DOHH2 (cell line): ENCODE measurements around the gene IL25.

Experiments
- EZH2phosphoT487 ChIP-seq: fragments of 200-600 bp; sonication (generic); IDR thresholded peaks from 2 replicates; pipeline ENCODE4 v1.6.1; 2017; ENCODE audit warnings: borderline replicate concordance, mild to moderate bottlenecking, antibody characterized with exemption, low read length, moderate library complexity, mixed read lengths
- TF ChIP-seq, protein P1 (sequence below): fragments of 200-600 bp; sonication (generic); IDR thresholded peaks from one replicate; pipeline ENCODE4 v1.5.1; 2014; ENCODE audit warnings: antibody characterized with exemption, mild to moderate bottlenecking, low read depth, low read length; ENCODE audit not compliant: poor library complexity, severe bottlenecking

DNA sequence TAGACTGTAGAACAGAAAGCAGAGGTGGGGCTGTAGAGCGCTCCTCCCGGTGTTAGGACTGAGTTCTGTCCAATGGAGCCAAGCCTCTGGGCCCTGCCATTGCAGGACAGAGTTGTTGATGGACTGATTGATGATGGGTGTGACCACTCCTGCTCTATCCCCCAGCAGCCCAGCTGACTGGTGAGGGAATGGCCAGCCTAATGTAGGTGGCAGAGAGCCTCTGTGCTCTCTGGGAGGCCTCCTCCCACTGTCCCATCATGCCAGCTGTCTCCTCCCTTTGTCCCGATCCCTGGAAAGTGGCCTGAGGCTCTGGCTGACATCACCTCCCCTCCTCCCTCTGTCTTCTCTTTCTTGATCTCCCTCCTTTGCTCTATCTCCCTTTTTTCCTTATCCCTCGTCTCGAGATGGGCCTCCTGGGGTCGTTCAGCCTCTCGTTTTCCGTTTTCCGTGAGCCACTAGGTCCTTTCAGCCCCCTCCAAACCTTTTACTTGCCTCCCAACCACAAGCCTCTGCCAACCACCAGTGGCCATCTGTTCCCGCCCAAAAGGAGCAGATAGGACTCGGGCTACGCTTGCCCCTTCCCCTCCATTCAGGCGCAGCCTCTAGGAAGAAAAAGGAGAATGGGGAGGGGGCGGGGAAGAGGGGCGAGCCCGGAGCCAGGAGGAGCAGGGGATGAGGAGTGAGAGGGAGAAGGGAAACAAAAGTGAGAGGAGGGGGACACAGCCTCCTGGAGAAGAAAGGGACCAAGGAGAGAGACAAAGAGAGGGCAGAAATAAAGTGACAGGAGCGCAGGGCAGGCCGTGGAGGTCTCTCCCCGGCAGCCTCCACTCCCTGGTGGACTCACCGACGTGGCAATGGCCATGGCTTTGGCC, 8.2 kb upstream of the IL25 start:
- TF ChIP-seq EZH2phosphoT487 = no peak
- TF ChIP-seq, protein P1, sequence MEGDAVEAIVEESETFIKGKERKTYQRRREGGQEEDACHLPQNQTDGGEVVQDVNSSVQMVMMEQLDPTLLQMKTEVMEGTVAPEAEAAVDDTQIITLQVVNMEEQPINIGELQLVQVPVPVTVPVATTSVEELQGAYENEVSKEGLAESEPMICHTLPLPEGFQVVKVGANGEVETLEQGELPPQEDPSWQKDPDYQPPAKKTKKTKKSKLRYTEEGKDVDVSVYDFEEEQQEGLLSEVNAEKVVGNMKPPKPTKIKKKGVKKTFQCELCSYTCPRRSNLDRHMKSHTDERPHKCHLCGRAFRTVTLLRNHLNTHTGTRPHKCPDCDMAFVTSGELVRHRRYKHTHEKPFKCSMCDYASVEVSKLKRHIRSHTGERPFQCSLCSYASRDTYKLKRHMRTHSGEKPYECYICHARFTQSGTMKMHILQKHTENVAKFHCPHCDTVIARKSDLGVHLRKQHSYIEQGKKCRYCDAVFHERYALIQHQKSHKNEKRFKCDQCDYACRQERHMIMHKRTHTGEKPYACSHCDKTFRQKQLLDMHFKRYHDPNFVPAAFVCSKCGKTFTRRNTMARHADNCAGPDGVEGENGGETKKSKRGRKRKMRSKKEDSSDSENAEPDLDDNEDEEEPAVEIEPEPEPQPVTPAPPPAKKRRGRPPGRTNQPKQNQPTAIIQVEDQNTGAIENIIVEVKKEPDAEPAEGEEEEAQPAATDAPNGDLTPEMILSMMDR = no peak
